H1 (cell line): Measurements from ENCODE around the gene SRPK3. TPM values are rescaled to one million over a fixed set of nuclear protein-coding genes. Genes with fewer than 3 reads are reported as not detected.

Source experiments
- CTCF ChIA-PET: fragments of 300-600 bp; sonication (Branson Sonifier 250); formaldehyde crosslinking; loops from one replicate; lab custom pipeline; 2021; ENCODE audit not compliant: partially characterized antibody; lab: Charles Lee
- POLR2A ChIA-PET: fragments of 300-600 bp; sonication (Branson Sonifier 250); formaldehyde crosslinking; loops from one replicate; lab custom pipeline; 2021; ENCODE audit warnings: inconsistent platforms; ENCODE audit not compliant: partially characterized antibody; lab: Charles Lee
- DNase-seq, 2 experiments: peaks; one replicate each; pipeline versions ENCODE4 v3.0.0 to v3.0.0-alpha.2; 2010 to 2022; ENCODE audit warnings: low spot score in 2 of 2, low read depth in 1 of 2, mixed read lengths in 1 of 2
- FAIRE-seq: peaks from 2 replicates; lab custom pipeline; 2011; peaks lifted over from hg19 to GRCh38; lab: Jason Lieb, UNC
- H2AFZ ChIP-seq: 2 replicates; pipeline ENCODE4 v1.8.1; 2012; ENCODE audit warnings: low read length, inconsistent platforms
- H2AK5ac ChIP-seq: 2 replicates; pipeline ENCODE4 v1.6.1; 2013; ENCODE audit warnings: low read depth, low read length
- H2BK120ac ChIP-seq: replicated peaks from 2 replicates; pipeline ENCODE3; 2013; ENCODE audit warnings: low read depth, low read length, inconsistent platforms
- H2BK12ac ChIP-seq: 2 replicates; pipeline ENCODE4 v1.6.1; 2013; ENCODE audit warnings: low read depth, low read length
- H2BK15ac ChIP-seq: 2 replicates; pipeline ENCODE4 v1.6.1; 2013; ENCODE audit warnings: low read length
- H2BK20ac ChIP-seq: 2 replicates; pipeline ENCODE4 v1.6.1; 2013; ENCODE audit warnings: low read length
- H2BK5ac ChIP-seq: 2 replicates; pipeline ENCODE4 v1.6.1; 2013; ENCODE audit warnings: low read depth, low read length
- H3K14ac ChIP-seq: 2 replicates; pipeline ENCODE4 v1.6.1; 2013; ENCODE audit warnings: inconsistent platforms; ENCODE audit not compliant: insufficient read length
- H3K18ac ChIP-seq: 2 replicates; pipeline ENCODE4 v1.6.1; 2013; ENCODE audit warnings: low read length; ENCODE audit errors: extremely low read depth
- H3K23ac ChIP-seq: 2 replicates; pipeline ENCODE4 v1.6.1; 2013; ENCODE audit warnings: inconsistent platforms; ENCODE audit not compliant: insufficient read length
- H3K23me2 ChIP-seq: 2 replicates; pipeline ENCODE4 v1.6.1; 2013; ENCODE audit warnings: low read depth, low read length
- H3K27ac ChIP-seq: 2 replicates; pipeline ENCODE4 v1.6.1; 2011; ENCODE audit warnings: low read depth, low read length, inconsistent platforms
- H3K27me3 ChIP-seq, 4 experiments: replicated peaks in 1 of 4; 1 replicate in 1 of 4; 2 replicates in 3 of 4; pipeline versions ENCODE4 v1.6.1 to v1.8.1; 2011 to 2013; ENCODE audit warnings: low read length in 3 of 4, mild to moderate bottlenecking in 3 of 4, inconsistent platforms in 2 of 4, mixed read lengths in 2 of 4, moderate library complexity in 1 of 4; ENCODE audit not compliant: control insufficient read depth in 3 of 4, insufficient read depth in 3 of 4; ENCODE audit errors: extremely low read depth in 1 of 4
- H3K36me3 ChIP-seq, 4 experiments: 2 replicates each; pipeline versions ENCODE4 v1.6.1 to v1.8.1; 2011 to 2013; ENCODE audit warnings: mild to moderate bottlenecking in 4 of 4, low read length in 3 of 4, moderate library complexity in 2 of 4, control low read depth in 1 of 4, inconsistent platforms in 1 of 4; ENCODE audit not compliant: insufficient read depth in 4 of 4, control insufficient read depth in 2 of 4
- H3K4ac ChIP-seq: replicated peaks from 2 replicates; pipeline ENCODE3; 2013; ENCODE audit warnings: low read length, low read depth, mixed read lengths, inconsistent platforms; ENCODE audit not compliant: insufficient read length
- H3K4me1 ChIP-seq, 4 experiments: replicated peaks in 1 of 4; 1 replicate in 1 of 4; 2 replicates in 3 of 4; pipeline versions ENCODE4 v1.6.1 to v1.8.1; 2011 to 2013; ENCODE audit warnings: low read length in 3 of 4, inconsistent platforms in 2 of 4, mixed read lengths in 1 of 4; ENCODE audit not compliant: insufficient read depth in 4 of 4, control insufficient read depth in 3 of 4
- H3K4me2 ChIP-seq, 2 experiments: 2 replicates each; pipeline versions ENCODE4 v1.6.1 to v1.8.1; 2011 to 2013; ENCODE audit warnings: low read depth in 2 of 2, low read length in 2 of 2, control low read depth in 1 of 2, inconsistent platforms in 1 of 2, mild to moderate bottlenecking in 1 of 2; ENCODE audit not compliant: insufficient read depth in 1 of 2
- H3K4me3 ChIP-seq, 4 experiments: fragments of 200-600, 300-600 bp in 1 of 4; sonication (generic), shearing (Covaris generic), sonication (Bioruptor Twin) in 1 of 4; 2 replicates each; pipeline versions ENCODE4 v1.5.1 to v1.8.1; 2011 to 2016; ENCODE audit warnings: low read length in 4 of 4, low read depth in 3 of 4, control low read depth in 2 of 4, inconsistent platforms in 2 of 4, mild to moderate bottlenecking in 2 of 4, mixed read lengths in 1 of 4, moderate library complexity in 1 of 4; ENCODE audit not compliant: insufficient read depth in 2 of 4; ENCODE audit errors: extremely low read depth in 1 of 4
- H3K56ac ChIP-seq: replicated peaks from 2 replicates; pipeline ENCODE3; 2013; ENCODE audit warnings: low read depth, mild to moderate bottlenecking, mixed read lengths, low read length, inconsistent platforms; ENCODE audit not compliant: insufficient read length
- H3K79me1 ChIP-seq: 2 replicates; pipeline ENCODE4 v1.6.1; 2013; ENCODE audit warnings: low read depth, low read length, control low read depth
- H3K79me2 ChIP-seq, 2 experiments: 2 replicates each; pipeline versions ENCODE4 v1.6.1 to v1.8.1; 2012 to 2013; ENCODE audit warnings: low read length in 2 of 2, mild to moderate bottlenecking in 2 of 2, inconsistent platforms in 1 of 2; ENCODE audit not compliant: insufficient read depth in 2 of 2, control insufficient read depth in 1 of 2
- H3K9ac ChIP-seq, 4 experiments: replicated peaks in 1 of 4; 1 replicate in 1 of 4; 2 replicates in 3 of 4; pipeline versions ENCODE4 v1.6.1 to v1.8.1; 2011 to 2013; ENCODE audit warnings: low read depth in 3 of 4, low read length in 3 of 4, control low read depth in 2 of 4, mild to moderate bottlenecking in 2 of 4, moderate library complexity in 2 of 4, inconsistent platforms in 1 of 4; ENCODE audit errors: extremely low read depth in 1 of 4
- H3K9me3 ChIP-seq, 2 experiments: 2 replicates each; pipeline versions ENCODE4 v1.6.1 to v1.8.1; 2012 to 2013; ENCODE audit warnings: mild to moderate bottlenecking in 2 of 2, moderate library complexity in 2 of 2, control low read depth in 1 of 2, inconsistent platforms in 1 of 2, low read depth in 1 of 2, low read length in 1 of 2, mixed read lengths in 1 of 2; ENCODE audit not compliant: insufficient read depth in 2 of 2
- H4K20me1 ChIP-seq, 2 experiments: replicated peaks in 1 of 2; 2 replicates each; pipeline versions ENCODE3 to v1.8.1; 2011 to 2013; ENCODE audit warnings: inconsistent platforms in 2 of 2, low read length in 2 of 2, mild to moderate bottlenecking in 1 of 2; ENCODE audit not compliant: insufficient read depth in 2 of 2, control insufficient read depth in 1 of 2
- H4K5ac ChIP-seq: 2 replicates; pipeline ENCODE4 v1.6.1; 2013; ENCODE audit warnings: low read length, low read depth, mixed read lengths, inconsistent platforms; ENCODE audit not compliant: insufficient read length
- H4K8ac ChIP-seq: 2 replicates; pipeline ENCODE4 v1.8.0; 2013; ENCODE audit warnings: mild to moderate bottlenecking, moderate library complexity, low read length, inconsistent platforms; ENCODE audit not compliant: insufficient read depth; ENCODE audit errors: extremely low read depth
- H4K91ac ChIP-seq: replicated peaks from 2 replicates; pipeline ENCODE3; 2013; ENCODE audit warnings: low read length, mixed read lengths, inconsistent platforms; ENCODE audit not compliant: insufficient read length
- NANOG ChIP-seq: IDR thresholded peaks from 2 replicates; pipeline ENCODE4 v1.6.1; 2011; ENCODE audit warnings: low read length, low read depth, mild to moderate bottlenecking, inconsistent platforms; ENCODE audit not compliant: insufficient read depth, poor library complexity, severe bottlenecking
- WGBS, 2 experiments: shearing (Covaris generic) in 1 of 2; methylation state at CpG; one replicate each; pipeline versions ENCODE4 v1.1.6 to v1.1.7; 2013 to 2015; ENCODE audit warnings: low lambda C conversion rate in 2 of 2, mixed read lengths in 2 of 2, inconsistent platforms in 1 of 2, low coverage in 1 of 2, missing lambda C conversion rate in 1 of 2; ENCODE audit not compliant: insufficient replicate concordance in 2 of 2, insufficient coverage in 1 of 2, insufficient read length in 1 of 2; ENCODE audit errors: extremely low coverage in 1 of 2, missing lambda C conversion rate in 1 of 2; 5-methylcytosine and 5-hydroxymethylcytosine counted together
- polyA plus RNA-seq, 7 experiments: library from polyadenylated mRNA; depleted of rRNA in 3 of 7; stranded (reverse) in 5 of 7; unstranded in 2 of 7; fragments of >200 nt in 5 of 7; fragments of 200-250 nt in 2 of 7; gene quantifications; 1 replicate in 5 of 7; 2 replicates in 1 of 7; 4 replicates in 1 of 7; pipeline versions ENCODE4 v1.2.1 to v1.2.3, GENCODE V29; 2011 to 2013; ENCODE audit warnings: missing spikeins in 2 of 7, mixed read lengths in 2 of 7
- total RNA-seq: library from RNA; stranded (reverse); fragmentation: NEBNext Ultra II Directional; extraction: Animal tissue kit (Norgen Biotek cat#: 25700); gene quantifications from 2 replicates; pipeline ENCODE4 v1.2.1, GENCODE V29; 2021

The SRPK3 gene
- total and polyA plus RNA-seq, 2 of the 8 experiments (the other 6 are each of a cell fraction or from before 2014, with no cell fraction given), result not detected

DNA sequence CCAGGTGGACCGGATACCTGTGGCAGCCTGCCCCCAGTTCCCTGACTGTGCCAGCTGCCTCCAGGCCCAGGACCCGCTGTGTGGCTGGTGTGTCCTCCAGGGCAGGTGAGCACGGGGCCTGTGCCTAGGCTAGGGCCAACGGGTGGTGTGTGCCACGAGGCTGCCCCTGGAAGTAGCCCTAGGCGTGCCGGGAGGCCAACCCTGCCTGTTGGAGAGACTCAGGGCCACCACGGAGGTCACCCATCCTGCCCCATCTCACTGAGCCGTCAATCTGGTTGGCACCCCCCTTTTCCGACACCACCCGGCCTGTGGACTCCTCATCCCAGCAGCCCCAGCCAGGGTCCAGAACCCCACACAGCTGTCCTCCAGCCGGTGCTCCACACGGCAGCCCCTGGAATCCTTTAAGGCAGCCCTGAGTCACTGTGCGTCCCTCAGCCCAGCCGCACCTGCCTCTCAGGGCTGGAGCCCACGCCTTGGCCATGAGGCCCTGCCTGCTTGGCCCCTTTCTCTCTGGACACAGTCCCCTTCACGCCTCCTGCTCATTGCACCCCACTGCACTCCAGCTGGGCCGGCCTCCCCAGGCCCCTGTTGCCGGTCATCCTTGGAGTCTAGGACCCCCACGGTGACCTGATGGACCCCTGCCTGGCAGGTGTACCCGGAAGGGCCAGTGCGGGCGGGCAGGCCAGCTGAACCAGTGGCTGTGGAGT, 11.5 kb upstream of the SRPK3 start:
- Histone ChIP-seq H3K23me2 (no peaks in the 10 kb centered on the region), H2BK120ac (no peak overlapping the region), H3K14ac (no peak overlapping the region), H2BK5ac (no peak overlapping the region), H2AK5ac (no peak overlapping the region), H3K18ac (no peak overlapping the region), H3K79me1 (no peaks in the 10 kb centered on the region), H3K56ac (no peak overlapping the region), H3K36me3 (no peaks in the 10 kb centered on the region), H4K8ac (no peak overlapping the region), H2AFZ (no peak overlapping the region), H2BK20ac (no peak overlapping the region), H4K91ac (no peak overlapping the region), H3K4me3 (no peak overlapping the region), H3K27me3 (no peaks in the 10 kb centered on the region), H4K5ac (no peak overlapping the region), H2BK15ac (no peak overlapping the region), H3K9me3 (no peaks in the 10 kb centered on the region), H3K79me2 (no peaks in the 10 kb centered on the region), H3K4ac (no peak overlapping the region), H2BK12ac (no peak overlapping the region), H3K4me1 (peaks cover 0 to 5% (median 2%) of the 10 kb centered on the region in 4 experiments; a peak in 5 of 7 replicates), H3K4me2 (no peak overlapping the region), H3K9ac (no peak overlapping the region), H4K20me1 (no peaks in the 10 kb centered on the region), H3K27ac (no peak overlapping the region), H3K23ac (no peak overlapping the region)
- no peak for TF ChIP-seq NANOG
- ChIA-PET POLR2A (interaction anchor here (1.1 kb wide), 1 partner anchor 12 kb away, joined by 3 read pairs; no protein-coding TSS in a partner anchor), CTCF (interaction anchor here (0.6 kb wide), 1 partner anchor 176 kb away, joined by 3 read pairs; no protein-coding TSS in a partner anchor)
- no peak for FAIRE-seq
- WGBS, 2 experiments, result 91% methylated on average over 19 of the region's 23 CpGs; no CpG with 5 or more reads in 1 of the 2 experiments
- no peak for DNase-seq
